Measurements from ENCODE around the gene STK26. TPM values are rescaled to one million over a fixed set of nuclear protein-coding genes. Genes with fewer than 3 reads are reported as not detected.

STK26 gene
- total RNA-seq, 1 experiment from 2014 or later = 30.5 TPM

DNA sequence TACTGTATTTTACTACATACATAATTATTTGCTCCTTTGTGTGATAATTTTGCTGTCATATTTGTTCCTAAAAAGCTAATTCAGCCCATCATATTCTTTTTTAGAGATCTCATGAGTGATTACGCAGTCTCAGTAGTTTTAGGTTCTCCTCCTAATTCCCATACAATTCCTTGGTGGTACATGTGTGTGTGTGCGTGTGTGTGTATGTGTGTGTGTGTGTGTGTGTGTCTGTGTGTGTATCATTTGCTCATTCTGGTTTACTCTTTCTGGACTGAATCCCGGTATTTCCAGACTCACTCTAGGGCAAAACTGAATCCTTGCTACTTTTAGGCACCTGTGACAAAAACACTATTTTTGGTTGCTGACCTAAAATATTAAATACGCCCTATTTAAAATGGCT lies 34.9 kb downstream of the STK26 start:
- ATAC-seq = no peak
- Histone ChIP-seq H3K9ac (ENCODE audit: low read length) (no peak overlapping the region), H2AFZ (ENCODE audit: low read depth, low read length, poor library complexity, severe bottlenecking) (no peak overlapping the region), H3K9me3 (ENCODE audit: control insufficient read depth in 1 of 2, insufficient read depth in 1 of 2, low read depth in 1 of 2, low read length in 2 of 2) (no peaks in the 10 kb centered on the region), H4K20me1 (ENCODE audit: insufficient read depth) (no peaks in the 10 kb centered on the region), H3K79me2 (ENCODE audit: insufficient read depth, low read length) (0 out of 2 replicates have a peak, but pooled peaks cover 1% of the 10 kb centered on the region), H3K4me1 (ENCODE audit: control insufficient read depth in 1 of 2, insufficient read depth in 2 of 2, low read length in 2 of 2) (no peaks in the 10 kb centered on the region), H3K27ac (ENCODE audit: low read depth, low read length) (no peak overlapping the region), H3K27me3 (ENCODE audit: insufficient read depth, low read length) (no peaks in the 10 kb centered on the region), H3K4me2 (ENCODE audit: low read length) (no peak overlapping the region), H3K9me2 (ENCODE audit: insufficient read depth) (no peaks in the 10 kb centered on the region), H3K36me3 (ENCODE audit: control insufficient read depth in 1 of 2, insufficient read depth in 2 of 2, low read length in 2 of 2) (no peaks in the 10 kb centered on the region), H3K4me3 (replicated peaks in 1 of 2; ENCODE audit: low read depth in 1 of 2, low read length in 2 of 2) (no peak overlapping the region)
- ChIA-PET CTCF (no interaction called here), POLR2A (no interaction called here), RAD21 (ENCODE audit: low non-redundant PET in 1 of 2, low total read pairs in 2 of 2, uncharacterized antibody in 2 of 2, unreplicated experiment in 2 of 2) (no interaction called here)
- TF ChIP-seq SIN3A (IDR thresholded peaks at IDR 0.05; ENCODE audit: low read depth) (no peak), EGR1 (IDR thresholded peaks at IDR 0.05; ENCODE audit: low read depth) (no peak), ELF1 (IDR thresholded peaks at IDR 0.05; ENCODE audit: borderline replicate concordance, low read depth) (no peak), CEBPB (IDR thresholded peaks at IDR 0.05; ENCODE audit: low read depth) (no peak), CBX3 (IDR thresholded peaks at IDR 0.05; ENCODE audit: low read depth) (no peak), ZFX (IDR thresholded peaks at IDR 0.05) (no peak), YY1 (IDR thresholded peaks at IDR 0.05; ENCODE audit: extremely low read depth, insufficient replicate concordance, low read depth, low read length) (no peak), POLR2A (IDR thresholded peaks at IDR 0.05; ENCODE audit: borderline replicate concordance, extremely low read depth, insufficient read depth, insufficient read length) (no peak), REST (IDR thresholded peaks at IDR 0.05; ENCODE audit: low read depth) (no peak), SRF (IDR thresholded peaks at IDR 0.05; ENCODE audit: low read depth) (no peak), FOSL1 (IDR thresholded peaks at IDR 0.05; ENCODE audit: low read depth) (no peak), CTCF (IDR thresholded peaks at IDR 0.05 in 2 of 3, conservative IDR thresholded peaks at IDR 0.05 in 1 of 3; ENCODE audit: borderline replicate concordance in 1 of 3, insufficient read depth in 1 of 3, low read depth in 2 of 3, low read length in 2 of 3) (no peak), SP1 (IDR thresholded peaks at IDR 0.05; ENCODE audit: low read depth) (no peak), EZH2phosphoT487 (IDR thresholded peaks at IDR 0.05; ENCODE audit: borderline replicate concordance) (no peak)
- TF ChIP-seq, protein P1, sequence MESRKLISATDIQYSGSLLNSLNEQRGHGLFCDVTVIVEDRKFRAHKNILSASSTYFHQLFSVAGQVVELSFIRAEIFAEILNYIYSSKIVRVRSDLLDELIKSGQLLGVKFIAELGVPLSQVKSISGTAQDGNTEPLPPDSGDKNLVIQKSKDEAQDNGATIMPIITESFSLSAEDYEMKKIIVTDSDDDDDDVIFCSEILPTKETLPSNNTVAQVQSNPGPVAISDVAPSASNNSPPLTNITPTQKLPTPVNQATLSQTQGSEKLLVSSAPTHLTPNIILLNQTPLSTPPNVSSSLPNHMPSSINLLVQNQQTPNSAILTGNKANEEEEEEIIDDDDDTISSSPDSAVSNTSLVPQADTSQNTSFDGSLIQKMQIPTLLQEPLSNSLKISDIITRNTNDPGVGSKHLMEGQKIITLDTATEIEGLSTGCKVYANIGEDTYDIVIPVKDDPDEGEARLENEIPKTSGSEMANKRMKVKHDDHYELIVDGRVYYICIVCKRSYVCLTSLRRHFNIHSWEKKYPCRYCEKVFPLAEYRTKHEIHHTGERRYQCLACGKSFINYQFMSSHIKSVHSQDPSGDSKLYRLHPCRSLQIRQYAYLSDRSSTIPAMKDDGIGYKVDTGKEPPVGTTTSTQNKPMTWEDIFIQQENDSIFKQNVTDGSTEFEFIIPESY (IDR thresholded peaks at IDR 0.05; ENCODE audit: extremely low read depth, insufficient replicate concordance, low read length) = no peak
- DNase-seq (ENCODE audit: low read depth, low spot score) = no peak
- intact Hi-C loops (cut with micrococcal nuclease) = no loop called here
- BruUV-seq (replicated peaks) = no TSS peak

Data from HCT116 (cell line).